ENCODE results near the gene FLYWCH1. TPM values are rescaled to one million over a fixed set of nuclear protein-coding genes. Genes with fewer than 3 reads are reported as not detected.
A peak's percentile ranks its signal among the peaks of the same experiment; 100 is the strongest.
"Not testable (repeated sequence)": the region's sequence is repeated elsewhere in the genome, so short reads cannot be mapped to it uniquely, and the experiment has no call there.

Gene FLYWCH1
- polyA plus RNA-seq, 1 donor, result 23.7 TPM

DNA sequence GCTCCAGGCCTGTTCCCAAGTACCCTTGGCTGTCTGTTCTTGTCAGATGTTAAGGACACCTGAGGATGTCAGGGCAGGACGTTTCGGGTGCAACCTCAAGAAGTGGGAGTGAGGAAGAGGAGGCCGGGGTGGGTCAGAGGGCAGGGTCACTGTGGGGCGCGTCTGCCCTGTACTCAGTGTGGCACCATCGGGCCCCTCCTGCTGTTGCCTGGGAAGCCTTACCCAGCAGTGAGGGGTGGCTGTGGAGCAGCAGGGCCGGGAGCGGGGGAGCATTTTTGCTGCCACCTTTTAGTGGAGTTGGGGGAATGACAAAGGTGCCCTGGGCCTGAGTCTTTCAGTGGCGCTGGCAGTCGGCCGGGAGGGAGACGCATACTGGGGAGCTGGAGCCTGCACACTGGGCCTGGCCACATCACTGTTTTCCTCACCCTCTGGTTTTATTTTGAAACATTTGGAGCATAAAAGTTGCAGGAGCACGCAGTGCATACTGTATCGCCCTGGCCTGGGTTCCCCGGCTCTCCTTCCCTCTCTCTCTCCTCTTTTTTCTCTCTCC is 11.1 kb upstream of the FLYWCH1 start:
- no peak for DNase-seq

DNA sequence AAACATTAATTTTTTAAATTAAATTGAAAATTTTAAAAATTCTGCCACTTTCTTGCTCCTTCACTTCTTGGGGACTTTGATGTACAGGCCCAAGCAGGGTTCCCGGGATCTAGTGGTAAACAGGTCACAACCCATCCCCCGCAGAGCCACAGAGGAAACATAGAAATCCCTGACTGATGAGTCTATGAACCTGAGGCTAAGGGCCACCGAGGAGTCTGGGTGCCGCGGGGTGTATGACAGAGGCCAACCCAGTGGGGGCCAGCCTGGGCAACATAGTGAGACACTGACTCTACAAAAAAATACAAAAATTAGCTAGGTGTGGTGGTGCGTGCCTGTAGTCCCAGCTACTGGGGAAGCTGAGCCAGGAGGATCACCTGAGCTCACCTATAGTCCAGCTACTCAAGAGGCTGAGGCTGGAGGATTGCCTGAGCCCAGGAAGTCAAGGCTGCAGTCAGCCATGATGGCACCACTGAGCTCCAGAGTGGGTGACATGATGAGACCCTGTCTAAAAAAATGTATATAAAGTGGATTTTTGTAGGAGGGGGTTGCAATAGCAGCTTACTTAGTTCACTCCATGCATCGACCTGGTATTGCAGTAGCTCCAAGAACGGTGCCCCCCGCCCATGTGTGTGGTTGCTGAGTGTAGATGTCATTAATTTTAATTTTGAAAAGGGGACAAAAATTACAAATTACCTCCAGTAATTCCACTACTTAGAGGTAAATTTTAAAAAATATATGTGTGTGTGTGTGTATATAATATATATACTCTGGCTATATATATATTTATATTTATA is 9.2 kb upstream of the FLYWCH1 start:
- DNase-seq, result no peak

DNA sequence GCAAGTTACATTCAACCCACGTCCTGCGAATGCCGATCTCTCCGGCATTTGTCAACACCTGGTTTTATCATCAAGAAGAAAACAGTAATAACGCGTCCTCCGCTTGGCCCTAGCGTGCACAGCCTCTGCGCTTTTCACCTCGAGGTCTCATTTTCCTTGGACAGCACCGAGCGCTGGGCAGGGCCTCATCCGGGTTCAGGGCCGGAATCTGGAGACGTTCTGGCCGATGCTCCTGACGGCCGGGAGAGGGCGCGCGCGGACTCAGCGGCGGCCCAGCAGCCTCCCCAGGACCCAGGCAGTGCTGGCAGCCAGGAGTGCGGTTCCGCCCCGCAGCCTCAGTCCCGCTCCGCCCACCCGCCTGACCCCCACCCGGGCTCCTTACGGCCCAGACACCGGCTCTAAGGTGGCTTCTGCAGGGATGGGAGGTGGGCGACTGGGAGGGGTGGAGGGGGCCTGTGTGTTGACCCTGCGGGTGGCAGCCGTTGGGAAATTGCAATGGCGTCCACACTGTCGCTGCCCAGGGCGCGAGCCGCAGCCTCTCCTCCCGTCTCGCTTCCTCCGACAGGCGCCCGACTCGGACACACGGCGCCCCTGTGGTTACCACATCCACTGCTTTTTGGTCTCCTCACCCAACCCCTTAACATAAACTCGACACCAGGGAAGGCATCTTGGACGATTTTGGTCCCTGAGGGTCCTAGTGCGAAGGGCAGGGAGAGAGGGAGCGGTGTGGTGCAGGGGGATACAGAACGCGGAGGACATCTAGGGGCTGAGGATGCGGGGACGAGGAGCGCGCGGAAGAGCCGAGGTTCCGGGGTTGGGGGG is 7.4 kb upstream of the FLYWCH1 start:
- DNase-seq, result peak; percentile 93

DNA sequence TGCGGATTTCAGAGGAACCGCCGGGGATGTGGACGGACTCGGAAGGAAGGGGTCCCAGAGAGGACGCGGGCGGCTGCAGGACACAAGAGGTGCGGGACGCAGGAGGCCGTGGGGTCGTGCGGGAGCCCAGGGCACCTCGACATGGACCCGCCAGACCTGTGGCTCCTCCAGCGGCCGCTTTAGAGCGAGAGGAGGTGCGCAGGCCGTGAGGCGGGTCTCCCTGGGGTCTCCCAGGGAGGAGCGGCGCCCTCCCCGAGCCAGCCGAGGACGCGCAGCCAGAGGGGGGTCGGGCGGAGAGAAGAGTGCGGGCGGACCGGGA is 6.8 kb upstream of the FLYWCH1 start:
- no peak for DNase-seq

DNA sequence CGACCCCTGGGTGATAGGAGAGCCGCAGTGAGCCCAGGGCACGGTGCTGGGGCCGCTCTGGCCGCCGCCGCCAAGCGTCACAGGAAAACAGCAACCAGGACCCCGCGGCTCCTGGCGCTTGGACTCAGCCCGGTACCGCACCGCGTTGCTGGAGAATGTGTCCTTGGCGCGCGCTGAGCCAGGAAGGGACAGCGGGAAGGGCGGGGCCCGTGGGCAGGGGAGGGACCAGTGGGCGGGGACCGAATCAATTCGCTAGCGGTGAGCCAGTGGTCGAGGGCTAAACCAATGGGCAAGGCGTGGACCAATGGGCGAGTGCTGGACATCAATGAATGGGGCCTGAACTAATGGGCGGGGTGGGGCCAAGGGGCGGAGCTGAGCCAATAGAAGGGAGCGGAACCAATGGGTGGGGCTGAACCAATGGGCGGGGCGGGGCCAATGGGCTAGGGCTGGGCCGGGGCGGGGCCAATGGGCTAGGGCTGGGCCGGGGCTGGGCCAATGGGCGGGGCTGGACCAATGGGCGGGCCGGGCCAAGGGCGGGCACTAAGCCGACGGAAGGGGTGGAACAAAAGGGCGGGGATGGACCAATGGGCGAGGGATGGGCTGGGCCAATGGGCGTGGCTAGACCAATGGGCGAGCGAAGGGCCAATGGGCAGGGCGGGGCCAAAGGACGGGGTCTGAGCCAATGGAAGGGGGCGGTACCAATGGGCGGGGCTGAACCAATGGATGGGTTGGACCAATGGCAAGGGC is 6.3 kb upstream of the FLYWCH1 start:
- DNase-seq, result peak; percentile 93

DNA sequence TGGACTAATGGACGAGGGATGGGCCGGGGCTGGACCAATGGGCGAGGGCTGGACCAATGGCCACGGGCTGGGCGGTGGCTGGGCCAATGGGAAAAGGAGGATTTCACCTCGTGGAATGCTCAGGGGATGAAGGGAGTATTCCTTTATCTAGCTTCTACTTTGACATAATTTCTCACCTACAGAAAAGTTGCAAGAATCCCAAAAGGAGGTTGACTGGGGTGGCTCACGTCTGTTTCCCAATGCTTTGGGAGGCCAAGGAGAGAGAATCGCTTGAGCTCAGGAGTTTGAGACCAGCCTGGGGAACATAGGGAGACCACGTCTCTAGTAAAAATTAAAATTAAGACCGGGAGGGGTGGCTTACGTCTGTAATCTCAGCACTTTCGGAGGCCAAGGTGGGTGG is 5.7 kb upstream of the FLYWCH1 start:
- no peak for DNase-seq

DNA sequence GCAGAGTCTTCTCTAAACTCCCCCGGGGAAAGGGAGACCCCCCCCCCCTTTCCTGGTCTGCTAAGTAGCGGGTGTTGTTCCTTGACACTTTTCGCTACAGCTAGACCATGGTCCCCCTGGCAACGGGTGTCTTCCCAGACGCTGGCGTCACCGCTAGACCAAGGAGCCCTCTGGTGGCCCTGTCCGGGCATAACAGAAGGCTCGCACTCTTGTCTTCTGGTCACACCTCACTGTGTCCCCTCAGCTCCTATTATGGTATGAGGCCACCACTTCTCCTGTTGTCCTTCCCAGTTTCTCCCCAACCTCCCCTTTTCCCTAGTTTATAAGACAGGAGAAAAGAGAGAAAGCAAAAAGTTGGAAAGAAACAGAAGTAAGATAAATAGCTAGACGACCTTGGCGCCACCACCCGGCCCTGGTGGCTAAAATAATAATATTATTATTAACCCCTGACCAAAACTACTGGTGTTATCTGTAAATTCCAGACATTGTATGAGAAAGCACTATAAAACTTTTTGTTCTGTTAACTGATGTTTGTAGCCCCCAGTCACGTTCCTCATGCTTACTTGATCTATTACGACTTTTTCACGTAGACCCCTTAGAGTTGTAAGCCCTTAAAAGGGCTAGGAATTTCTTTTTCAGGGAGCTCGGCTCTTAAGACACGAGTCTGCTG is 4.5 kb upstream of the FLYWCH1 start:
- DNase-seq, result not testable (repeated sequence)

DNA sequence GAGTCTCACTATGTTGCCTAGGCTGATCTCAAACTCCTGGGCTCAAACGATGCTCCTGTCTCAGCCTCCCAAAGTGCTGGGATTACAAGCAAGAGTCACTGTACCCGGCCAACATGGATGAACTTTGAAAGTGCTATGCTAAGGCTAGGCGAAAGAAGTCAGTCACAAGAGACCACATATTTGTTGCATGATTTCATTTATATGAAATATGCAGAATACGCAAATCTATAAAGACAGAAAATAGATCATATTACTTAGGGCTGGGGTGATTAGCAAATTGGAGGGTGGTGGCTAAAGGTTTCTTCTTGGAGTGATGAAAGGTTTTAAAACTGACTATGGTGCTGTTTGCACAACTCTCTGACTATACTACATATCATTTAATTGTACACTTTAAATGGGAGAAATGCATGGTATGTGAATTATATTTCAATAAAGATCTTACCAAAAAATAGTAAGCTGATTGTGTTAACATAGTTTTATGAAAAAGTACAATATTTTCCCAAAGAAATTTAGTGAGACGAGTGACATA is 1.2 kb upstream of the FLYWCH1 start:
- no peak for DNase-seq

DNA sequence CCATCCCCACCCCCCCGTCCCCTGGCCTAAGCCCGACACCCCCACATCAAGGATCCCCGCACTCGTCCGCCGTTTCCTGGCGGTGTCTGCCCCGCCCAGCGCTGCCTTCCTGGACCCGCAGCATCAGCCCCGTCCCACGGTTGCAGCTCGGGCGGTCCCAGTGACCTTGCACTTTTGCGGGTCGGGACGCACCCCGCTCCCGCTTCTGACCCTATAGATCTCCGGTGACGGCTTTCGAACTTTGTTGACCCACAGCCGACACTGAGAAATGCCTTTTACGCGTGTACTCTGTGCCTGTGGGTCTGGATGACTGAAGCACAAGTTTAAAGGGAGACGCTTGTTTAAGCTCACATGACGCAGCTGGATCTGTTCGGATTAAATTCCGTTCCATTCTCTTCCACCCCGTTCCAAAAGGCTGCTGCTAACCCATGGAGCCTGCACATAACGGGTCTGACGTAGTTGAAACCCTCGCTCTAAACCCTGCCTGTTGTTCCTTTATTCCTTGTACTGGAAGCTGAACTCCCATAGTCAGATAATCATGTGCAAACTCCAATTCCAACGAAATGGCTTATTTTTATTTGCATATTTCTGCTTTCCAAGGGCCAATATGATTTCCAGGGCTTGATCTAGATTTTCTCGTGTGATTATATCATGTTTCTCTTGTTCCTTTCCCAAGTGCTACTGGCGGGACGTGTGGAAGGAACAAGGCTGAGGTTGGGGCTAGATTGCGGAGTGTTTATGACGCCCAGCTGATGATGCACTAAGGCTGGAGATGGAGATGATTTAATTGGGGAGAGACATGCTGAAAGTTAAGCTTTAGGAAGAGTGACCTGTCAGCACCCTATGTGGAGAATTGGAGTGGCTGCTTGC is 834 bp downstream of the FLYWCH1 start:
- peak; percentile 62 for DNase-seq

DNA sequence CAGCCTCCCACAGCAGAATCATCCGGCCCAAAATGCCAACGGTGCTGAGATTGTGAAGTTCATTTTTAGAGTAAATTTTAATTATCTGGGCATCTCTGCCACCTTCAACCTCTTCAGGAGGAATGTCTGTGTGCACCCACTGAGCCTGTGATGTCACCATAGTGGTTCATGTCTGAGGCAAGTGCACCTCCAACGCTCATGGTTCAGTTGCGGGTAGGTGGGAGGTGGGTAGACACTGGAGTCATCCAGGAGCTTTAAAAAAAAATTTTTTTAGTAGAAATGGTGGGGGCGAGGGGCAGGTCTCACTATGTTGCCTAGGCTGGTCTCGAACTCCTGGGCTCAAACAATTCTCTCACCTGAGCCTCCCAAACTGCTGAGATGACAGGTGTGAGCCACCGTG is 1.9 kb downstream of the FLYWCH1 start:
- no peak for DNase-seq

DNA sequence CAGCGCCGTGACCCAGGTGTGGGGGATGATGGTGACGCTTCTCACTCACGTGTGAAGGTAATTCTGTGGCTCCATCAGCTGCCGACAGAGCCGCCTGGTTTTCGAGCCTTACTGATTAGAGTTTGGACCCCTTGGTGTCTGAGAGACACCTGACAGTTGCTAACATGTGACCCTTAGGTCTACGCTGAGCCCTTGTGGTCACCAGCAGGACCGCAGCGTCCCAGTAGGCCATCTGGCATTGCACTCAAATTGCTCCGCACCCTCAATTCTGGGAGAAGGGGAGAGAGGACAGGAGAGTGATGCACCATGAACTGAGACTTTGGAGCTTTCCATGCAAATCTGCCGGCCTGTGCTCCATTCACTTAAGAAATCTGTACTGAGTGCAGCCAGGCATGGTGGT is 2.5 kb downstream of the FLYWCH1 start:
- DNase-seq, result no peak

DNA sequence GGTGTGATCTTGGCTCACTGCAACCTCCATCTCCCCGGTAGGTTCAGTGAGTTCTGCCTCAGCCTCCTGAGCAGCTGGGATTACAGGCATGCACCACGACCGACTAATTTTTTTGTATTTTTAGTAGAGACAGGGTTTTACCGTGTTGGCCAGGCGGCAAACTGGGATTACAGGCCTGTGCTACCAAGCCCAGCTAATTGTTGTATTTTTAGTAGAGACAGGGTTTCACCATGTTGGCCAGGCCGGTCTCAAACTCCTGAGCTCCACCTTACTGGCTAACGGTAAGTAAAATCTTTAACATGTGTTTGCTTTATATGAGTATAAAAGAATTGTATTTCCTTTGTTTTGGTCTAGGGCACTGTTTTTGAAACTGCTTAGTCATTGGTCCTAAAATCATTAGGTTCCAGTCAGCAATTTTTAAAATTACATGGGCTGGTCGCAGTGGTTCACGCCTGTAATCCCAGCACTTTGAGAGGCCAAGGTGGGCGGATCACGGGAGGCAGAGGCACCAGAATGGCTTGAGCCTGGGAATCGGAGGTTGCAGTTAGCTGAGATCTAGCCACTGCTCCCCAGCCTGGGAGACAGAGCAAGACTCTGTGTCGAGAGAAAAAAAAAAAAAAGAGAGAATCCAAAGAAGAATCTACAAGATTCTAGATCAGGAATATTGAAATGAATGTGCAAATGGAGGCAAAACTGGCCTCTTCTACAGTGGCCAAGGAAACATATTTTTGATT is 3.6 kb downstream of the FLYWCH1 start:
- DNase-seq, result no peak

DNA sequence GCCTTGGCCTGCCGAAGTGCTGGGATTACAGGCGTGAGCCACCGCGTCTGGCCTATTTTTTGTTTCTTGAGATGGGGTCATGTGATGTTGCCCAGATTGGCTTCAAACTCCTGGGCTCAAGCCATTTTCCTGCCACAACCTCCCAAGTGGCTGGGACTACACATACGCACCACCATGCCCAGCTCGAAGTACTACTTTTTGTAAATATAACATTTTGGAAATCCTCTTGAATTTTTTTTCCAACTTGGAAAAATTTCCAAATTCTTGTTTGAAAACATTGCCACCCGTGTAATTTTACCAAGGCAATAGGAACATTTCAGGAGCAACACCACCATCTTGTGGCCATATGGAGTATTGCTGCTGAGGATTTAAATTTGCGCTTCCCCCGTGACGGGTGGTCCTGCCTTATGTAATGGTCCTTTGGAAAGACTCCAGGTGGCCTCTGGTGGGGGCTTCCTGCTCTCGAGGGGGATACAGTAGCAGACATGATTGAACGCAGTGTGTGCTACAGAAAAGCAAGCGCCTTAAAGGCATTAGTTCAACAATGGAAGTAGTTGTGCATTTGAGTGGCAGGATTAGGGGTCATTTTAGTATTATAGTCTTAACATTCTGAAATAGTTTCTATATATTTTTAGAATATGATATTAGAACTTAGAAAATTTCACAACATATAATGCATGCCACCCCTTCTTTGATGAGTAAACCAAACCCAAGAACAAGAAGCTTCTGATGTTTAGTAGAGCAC is 8.0 kb downstream of the FLYWCH1 start:
- DNase-seq, result peak; percentile 60

DNA sequence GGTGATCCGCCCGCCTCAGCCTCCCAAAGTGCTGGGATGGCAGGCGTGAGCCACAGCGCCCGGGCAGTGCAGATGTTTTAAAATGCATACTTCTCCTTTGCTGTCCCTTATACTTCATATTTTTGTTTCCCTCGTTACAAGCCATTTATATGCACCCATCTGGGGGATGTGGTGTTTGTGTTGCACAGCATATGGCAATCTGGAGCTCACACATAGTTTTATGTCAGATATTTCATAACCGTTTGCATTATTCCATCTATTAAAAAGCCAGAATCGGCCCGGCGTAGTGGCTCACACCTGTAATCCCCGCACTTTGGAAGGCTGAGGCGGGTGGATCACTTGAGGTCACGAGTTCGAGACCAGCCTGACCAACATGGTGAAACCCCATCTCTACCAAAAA is 11.8 kb downstream of the FLYWCH1 start:
- DNase-seq, result no peak

DNA sequence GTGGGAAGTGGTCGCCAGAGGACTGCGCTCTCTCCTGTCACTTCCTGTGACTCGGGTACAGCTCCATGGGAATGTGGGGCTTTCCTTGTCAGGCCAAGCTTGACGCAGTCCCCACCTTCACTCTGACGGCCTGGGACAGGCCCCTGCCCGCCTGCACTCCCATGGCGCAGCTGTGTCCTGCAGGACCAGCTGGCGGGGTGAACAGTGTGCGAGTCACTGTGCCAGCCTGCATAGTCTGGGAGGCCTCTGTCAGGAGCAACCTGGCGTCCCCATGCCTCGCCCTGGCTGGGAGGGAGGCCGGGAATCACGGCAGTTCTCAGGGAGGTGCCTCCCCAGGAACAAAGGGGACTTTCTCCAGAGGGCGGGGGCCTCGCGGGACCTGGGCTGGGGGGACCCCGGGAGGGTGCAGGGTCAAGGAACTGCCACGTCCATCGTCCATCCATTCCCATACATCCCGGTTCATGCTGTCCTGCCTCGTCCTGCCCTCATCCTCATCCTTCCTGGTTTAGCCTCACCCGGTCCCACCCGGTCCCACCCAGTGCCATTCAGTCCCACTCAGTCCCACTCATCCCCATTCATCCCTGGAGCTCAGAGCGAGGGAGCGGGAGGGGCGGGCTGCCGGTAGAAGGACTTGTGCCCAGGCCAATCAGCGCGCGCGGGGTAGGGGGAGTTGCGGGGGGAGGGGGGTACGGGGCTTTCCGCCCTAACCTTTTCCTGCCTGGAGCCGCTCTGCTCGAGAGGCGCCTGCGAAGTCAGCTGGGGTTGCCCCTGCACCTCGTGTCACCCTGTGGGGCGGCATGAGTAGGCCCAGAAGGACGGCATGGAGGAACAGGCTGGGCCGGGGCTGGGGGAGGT is 13.4 kb downstream of the FLYWCH1 start:
- no peak for DNase-seq

DNA sequence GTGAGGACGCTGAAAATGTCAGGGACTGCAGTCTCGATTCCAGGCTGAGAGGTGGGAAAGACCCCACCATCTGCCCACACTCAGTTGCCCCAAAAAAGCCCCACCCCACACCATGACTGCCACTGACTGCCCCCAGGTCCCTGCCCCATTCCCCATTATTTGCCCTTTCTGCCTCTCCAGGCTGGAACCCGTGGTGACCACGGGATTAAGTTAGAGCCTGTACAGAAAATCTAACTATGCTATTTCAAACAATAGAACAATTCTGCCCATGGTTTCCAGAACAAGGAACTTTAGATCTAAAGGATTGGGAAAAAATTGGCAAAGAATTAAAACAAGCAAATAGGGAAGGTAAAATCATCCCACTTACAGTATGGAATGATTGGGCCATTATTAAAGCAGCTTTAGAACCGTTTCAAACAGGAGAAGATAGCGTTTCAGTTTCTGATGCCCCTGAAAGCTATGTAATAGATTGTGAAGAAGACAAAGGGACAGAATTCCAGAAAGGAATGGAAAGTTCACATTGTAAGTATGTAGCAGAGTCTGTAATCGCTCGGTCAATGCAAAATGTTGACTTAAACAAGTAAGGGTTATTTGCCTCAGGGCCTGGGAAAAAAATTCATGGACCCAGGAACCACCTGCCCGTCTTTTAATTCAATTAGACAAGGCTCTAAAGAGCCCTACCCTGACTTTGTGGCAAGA is 14.4 kb downstream of the FLYWCH1 start:
- no peak for DNase-seq

DNA sequence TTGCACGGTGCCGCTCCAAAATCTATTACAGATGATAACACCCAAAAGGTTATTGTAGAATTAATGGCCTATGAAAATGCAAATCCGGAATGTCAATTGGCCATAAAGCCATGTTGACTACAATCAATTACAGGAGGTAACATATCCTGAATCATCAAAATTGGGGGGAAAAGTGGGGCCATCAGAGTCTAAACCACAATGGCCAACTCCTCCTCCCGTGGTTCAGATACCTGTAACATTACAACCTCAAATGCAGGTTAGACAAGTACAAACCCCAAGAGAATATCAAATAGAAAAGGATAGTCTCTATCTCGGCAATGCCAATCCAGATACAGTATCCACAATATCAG is 14.9 kb downstream of the FLYWCH1 start:
- no peak for DNase-seq

DNA sequence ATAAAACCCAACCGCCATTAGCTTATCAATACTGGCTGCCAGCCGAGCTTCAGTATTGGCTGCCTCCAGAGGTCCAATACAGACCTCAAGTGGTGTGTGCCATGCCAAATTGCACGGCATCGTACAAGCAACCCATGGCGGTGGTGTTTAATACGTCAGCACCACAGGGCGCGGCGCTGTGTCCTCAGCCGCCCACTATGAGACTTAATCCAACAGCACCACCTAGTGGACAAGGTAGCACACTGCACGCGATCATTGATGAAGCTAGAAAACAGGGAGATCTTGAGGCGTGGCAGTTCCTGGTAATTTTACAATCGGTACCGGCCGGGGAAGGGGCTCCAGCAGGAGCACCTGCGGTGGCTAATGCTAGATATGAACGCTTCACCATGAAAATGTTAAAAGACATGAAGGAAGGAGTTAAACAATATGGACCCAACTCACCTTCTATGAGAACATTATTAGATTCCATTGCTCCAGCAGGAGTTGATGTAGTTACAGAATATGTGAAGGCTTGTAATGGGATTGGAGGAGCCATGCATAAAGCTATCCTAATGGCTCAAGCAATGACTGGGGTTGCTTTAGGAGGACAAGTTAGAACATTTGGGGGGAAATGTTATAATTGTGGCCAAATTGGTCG is 15.4 kb downstream of the FLYWCH1 start:
- peak; percentile 80 for DNase-seq

Data from hindlimb muscle (tissue), 1 donor.